Measurements from ENCODE around the gene VRK2.

GRCh38 chr2:58027029-58027428, 19.6 kb upstream of the VRK2 start:
- TF ChIP-seq POLR2A (IDR thresholded peaks at IDR 0.05) = no peak
- TF ChIP-seq CTCF (IDR thresholded peaks at IDR 0.05) = no peak
